K562 (cell line): Measurements from ENCODE around the gene EZH1. TPM values are rescaled to one million over a fixed set of nuclear protein-coding genes. Genes with fewer than 3 reads are reported as not detected.

ENCODE experiments used
- ATAC-seq: fragments of 200-7000 bp; cut with Tn5 transposase; 3 replicates; pipeline ENCODE4 v1.9.1; 2020; ENCODE audit warnings: moderate library complexity
- BruUV-seq: library from RNA; stranded (reverse); fragments of 400-500 nt; replicated peaks from 2 replicates; lab custom pipeline; 2021; lab: Mats Ljungman, UMichigan
- CTCF ChIA-PET: fragments of 300-600 bp; formaldehyde crosslinking; extraction: SDS; loops from one replicate; lab custom pipeline; 2021; ENCODE audit warnings: low intra/inter-chr PET ratio; lab: Yijun Ruan, JAX
- POLR2A ChIA-PET: fragments of 300-600, 350-650 bp; sonication (Branson Sonifier 250); formaldehyde crosslinking; extraction: SDS; loops from one replicate; lab custom pipeline; 2021; ENCODE audit warnings: antibody characterized with exemption, inconsistent platforms; lab: Yijun Ruan, JAX
- DNase-seq, 4 experiments: peaks; one replicate each; pipeline versions ENCODE4 v3.0.0 to v3.0.0-alpha.2; 2011 to 2018; ENCODE audit warnings: low spot score in 3 of 4, mixed read lengths in 3 of 4; ENCODE audit errors: extremely low read depth in 1 of 4
- FAIRE-seq: peaks from 2 replicates; lab custom pipeline; 2011; peaks lifted over from hg19 to GRCh38; lab: Jason Lieb, UNC
- H2AFZ ChIP-seq: 2 replicates; pipeline ENCODE4 v1.6.0; 2011; ENCODE audit warnings: low read depth, low read length, control low read depth, inconsistent platforms
- H3K27ac ChIP-seq: fragments of 200-600 bp; 3 replicates; pipeline ENCODE4 v1.8.0; 2011; ENCODE audit warnings: low read depth, mild to moderate bottlenecking, control low read depth, inconsistent platforms, low read length, moderate library complexity, mixed read lengths; ENCODE audit errors: extremely low read depth
- H3K27me3 ChIP-seq, 2 experiments: fragments of 300-600 bp in 1 of 2; 2 replicates in 1 of 2; 3 replicates in 1 of 2; pipeline versions ENCODE4 v1.6.0 to v1.8.0; 2011; ENCODE audit warnings: inconsistent platforms in 2 of 2, low read length in 2 of 2, mild to moderate bottlenecking in 1 of 2, mixed read lengths in 1 of 2, moderate library complexity in 1 of 2; ENCODE audit not compliant: control insufficient read depth in 2 of 2, insufficient read depth in 2 of 2
- H3K36me3 ChIP-seq: fragments of 300-600 bp; 3 replicates; pipeline ENCODE4 v1.8.0; 2011; ENCODE audit warnings: mild to moderate bottlenecking, low read length, inconsistent platforms; ENCODE audit not compliant: control insufficient read depth, insufficient read depth
- H3K4me1 ChIP-seq, 2 experiments: fragments of 200-600 bp in 1 of 2; replicated peaks in 1 of 2; 2 replicates in 1 of 2; 3 replicates in 1 of 2; pipeline versions ENCODE4 v1.5.1 to v1.8.0; 2011; ENCODE audit warnings: inconsistent platforms in 2 of 2, low read length in 2 of 2, mild to moderate bottlenecking in 1 of 2, mixed read lengths in 1 of 2, moderate library complexity in 1 of 2; ENCODE audit not compliant: control insufficient read depth in 2 of 2, insufficient read depth in 2 of 2
- H3K4me2 ChIP-seq: 2 replicates; pipeline ENCODE4 v1.6.1; 2011; ENCODE audit warnings: low read length, control low read depth, inconsistent platforms, mixed read lengths; ENCODE audit not compliant: insufficient read depth
- H3K4me3 ChIP-seq: fragments of 200-600 bp; sonication (generic), shearing (Covaris generic); 2 replicates; pipeline ENCODE4 v1.5.1; 2016; ENCODE audit warnings: control low read depth, inconsistent platforms
- H3K79me2 ChIP-seq: fragments of 200-600 bp; 3 replicates; pipeline ENCODE4 v1.8.0; 2011; ENCODE audit warnings: low read length, inconsistent platforms; ENCODE audit not compliant: control insufficient read depth, insufficient read depth
- H3K9ac ChIP-seq, 2 experiments: 2 replicates each; pipeline versions ENCODE4 v1.6.0 to v1.6.1; 2011; ENCODE audit warnings: low read depth in 2 of 2, low read length in 2 of 2, control low read depth in 1 of 2, inconsistent platforms in 1 of 2, mild to moderate bottlenecking in 1 of 2, mixed read lengths in 1 of 2; ENCODE audit not compliant: insufficient read depth in 1 of 2
- H3K9me1 ChIP-seq: one replicate; pipeline ENCODE4 v1.6.0; 2011; ENCODE audit warnings: inconsistent platforms, mild to moderate bottlenecking, low read length, moderate library complexity; ENCODE audit not compliant: control insufficient read depth, insufficient read depth
- H3K9me3 ChIP-seq: replicated peaks from 2 replicates; pipeline ENCODE4 v1.5.1; 2011; ENCODE audit warnings: low read depth, low read length, inconsistent platforms; ENCODE audit not compliant: control insufficient read depth, insufficient read depth
- H4K20me1 ChIP-seq: replicated peaks from 2 replicates; pipeline ENCODE4 v1.6.1; 2011; ENCODE audit warnings: low read length, inconsistent platforms, mixed read lengths; ENCODE audit not compliant: control insufficient read depth, insufficient read depth
- HNRNPUL1 ChIP-seq: fragments of 200-400 bp; formaldehyde crosslinking; IDR thresholded peaks from 2 replicates; pipeline ENCODE4 v1.6.1; 2017; ENCODE audit warnings: low read length
- POLR2G ChIP-seq: fragments of 200-400 bp; formaldehyde crosslinking; IDR thresholded peaks from 2 replicates; pipeline ENCODE4 v1.6.1; 2017; ENCODE audit warnings: low read depth, mild to moderate bottlenecking, antibody characterized with exemption, low read length, moderate library complexity
- RBM34 ChIP-seq: fragments of 200-400 bp; formaldehyde crosslinking; IDR thresholded peaks from 2 replicates; pipeline ENCODE4 v1.6.1; 2018; ENCODE audit warnings: low read length, borderline replicate concordance; ENCODE audit not compliant: insufficient read depth
- ZNF431 ChIP-seq: sonication (generic); formaldehyde crosslinking; IDR thresholded peaks from 2 replicates; pipeline ENCODE4 v1.8.0; 2022; ENCODE audit warnings: mild to moderate bottlenecking, missing genetic modification reagents
- WGBS: fragments of 100-300 bp; shearing (Covaris generic); methylation state at CpG from one replicate; pipeline ENCODE4 v1.1.6; 2016; ENCODE audit warnings: low coverage, mixed read lengths; ENCODE audit not compliant: insufficient coverage; ENCODE audit errors: missing lambda C conversion rate; 5-methylcytosine and 5-hydroxymethylcytosine counted together
- in situ Hi-C: fragments of 300-500 bp; cut with MboI; formaldehyde crosslinking; loops from 4 replicates; pipeline ENCODE4 v1.15.0; 2018; ENCODE audit warnings: inconsistent platforms, mixed read lengths
- intact Hi-C: fragments of 100-400 bp; cut with micrococcal nuclease; formaldehyde crosslinking; loops from 2 replicates; pipeline ENCODE4 v1.14.2; 2022
- polyA plus RNA-seq, 8 experiments: library from polyadenylated mRNA; depleted of rRNA in 4 of 8; stranded (reverse) in 5 of 8; unstranded in 3 of 8; fragments of >200 nt; fragmentation: Nextera tagmentation in 2 of 8; fragmentation: Illumina TruSeq in 1 of 8; extraction: Ambion mirVana in 2 of 8; extraction: Trizol in 1 of 8; gene quantifications; 2 replicates each; pipeline versions ENCODE4 v1.2.1 to v1.2.3, GENCODE V29; 2011 to 2014; ENCODE audit warnings: inconsistent platforms in 1 of 8, missing spikeins in 1 of 8
- total RNA-seq, 7 experiments: library from RNA; depleted of rRNA in 6 of 7; stranded (reverse); fragments of >200 nt in 6 of 7; fragmentation: Illumina TruSeq in 2 of 7; extraction: Trizol in 2 of 7; gene quantifications; 2 replicates each; pipeline versions ENCODE4 v1.2.1 to v1.2.3, GENCODE V29; 2011 to 2021; ENCODE audit warnings: low replicate concordance in 1 of 7
- TF ChIP-seq, protein P1 (sequence below): sonication (generic); IDR thresholded peaks from 2 replicates; pipeline ENCODE4 v1.6.1; 2016
- TF ChIP-seq, protein P2 (sequence below): fragments of 250-450 bp; sonication (Bioruptor Pico); IDR thresholded peaks from 2 replicates; pipeline ENCODE4 v1.4.0; 2020; ENCODE audit warnings: mild to moderate bottlenecking, moderate library complexity

Gene EZH1
- total and polyA plus RNA-seq, 9 of the 15 experiments (the other 6 are each of a cell fraction or from before 2014, with no cell fraction given) = 8.6 to 40.8 (median 22.9) TPM

DNA sequence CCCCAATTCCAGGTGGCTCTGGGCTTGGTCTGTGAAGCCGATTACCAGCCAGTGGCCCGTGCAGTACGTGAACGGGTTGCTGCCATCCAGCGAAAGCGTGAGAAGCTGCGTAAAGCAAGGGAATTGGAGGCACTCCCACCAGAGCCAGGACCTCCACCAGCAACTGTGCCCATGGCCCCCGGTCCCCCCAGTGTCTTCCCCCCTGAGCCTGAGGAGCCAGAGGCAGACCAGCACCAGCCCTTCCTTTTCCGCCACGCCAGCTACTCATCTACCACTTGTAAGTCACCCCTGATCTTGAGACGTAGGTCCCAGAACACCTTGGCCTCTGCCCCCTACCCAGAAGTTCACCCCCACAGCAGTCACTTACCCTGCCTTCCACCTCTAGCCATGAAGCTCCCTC lies 42.4 kb upstream of the EZH1 start:
- peaks cover 82% of the 10 kb centered on the region for H3K36me3 ChIP-seq
- H3K4me3 ChIP-seq = no peak overlapping the region
- ChIA-PET POLR2A (interaction anchor here (1.9 to 2.5 kb wide), 3 partner anchors 9 to 11 kb away, joined by 6 to 8 read pairs (median 7); partner anchors contain the start of genes CNTD1 and COA3), CTCF (no interaction called here)
- H3K79me2 ChIP-seq = peaks cover 14% of the 10 kb centered on the region
- intact Hi-C loops = no loop called here
- ATAC-seq (no peak), FAIRE-seq (no peak), DNase-seq (no peak)
- no peaks in the 10 kb centered on the region for H4K20me1 ChIP-seq
- in situ Hi-C loops = no loop called here
- no peaks in the 10 kb centered on the region for H3K27me3 ChIP-seq
- WGBS = 91% methylated on average over 9 of the region's 11 CpGs
- no peaks in the 10 kb centered on the region for H3K9me1 ChIP-seq
- TF ChIP-seq HNRNPUL1 = no peak
- TF ChIP-seq ZNF431 = no peak
- TF ChIP-seq, protein P1, sequence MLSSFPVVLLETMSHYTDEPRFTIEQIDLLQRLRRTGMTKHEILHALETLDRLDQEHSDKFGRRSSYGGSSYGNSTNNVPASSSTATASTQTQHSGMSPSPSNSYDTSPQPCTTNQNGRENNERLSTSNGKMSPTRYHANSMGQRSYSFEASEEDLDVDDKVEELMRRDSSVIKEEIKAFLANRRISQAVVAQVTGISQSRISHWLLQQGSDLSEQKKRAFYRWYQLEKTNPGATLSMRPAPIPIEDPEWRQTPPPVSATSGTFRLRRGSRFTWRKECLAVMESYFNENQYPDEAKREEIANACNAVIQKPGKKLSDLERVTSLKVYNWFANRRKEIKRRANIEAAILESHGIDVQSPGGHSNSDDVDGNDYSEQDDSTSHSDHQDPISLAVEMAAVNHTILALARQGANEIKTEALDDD = no peak
- TF ChIP-seq, protein P2, sequence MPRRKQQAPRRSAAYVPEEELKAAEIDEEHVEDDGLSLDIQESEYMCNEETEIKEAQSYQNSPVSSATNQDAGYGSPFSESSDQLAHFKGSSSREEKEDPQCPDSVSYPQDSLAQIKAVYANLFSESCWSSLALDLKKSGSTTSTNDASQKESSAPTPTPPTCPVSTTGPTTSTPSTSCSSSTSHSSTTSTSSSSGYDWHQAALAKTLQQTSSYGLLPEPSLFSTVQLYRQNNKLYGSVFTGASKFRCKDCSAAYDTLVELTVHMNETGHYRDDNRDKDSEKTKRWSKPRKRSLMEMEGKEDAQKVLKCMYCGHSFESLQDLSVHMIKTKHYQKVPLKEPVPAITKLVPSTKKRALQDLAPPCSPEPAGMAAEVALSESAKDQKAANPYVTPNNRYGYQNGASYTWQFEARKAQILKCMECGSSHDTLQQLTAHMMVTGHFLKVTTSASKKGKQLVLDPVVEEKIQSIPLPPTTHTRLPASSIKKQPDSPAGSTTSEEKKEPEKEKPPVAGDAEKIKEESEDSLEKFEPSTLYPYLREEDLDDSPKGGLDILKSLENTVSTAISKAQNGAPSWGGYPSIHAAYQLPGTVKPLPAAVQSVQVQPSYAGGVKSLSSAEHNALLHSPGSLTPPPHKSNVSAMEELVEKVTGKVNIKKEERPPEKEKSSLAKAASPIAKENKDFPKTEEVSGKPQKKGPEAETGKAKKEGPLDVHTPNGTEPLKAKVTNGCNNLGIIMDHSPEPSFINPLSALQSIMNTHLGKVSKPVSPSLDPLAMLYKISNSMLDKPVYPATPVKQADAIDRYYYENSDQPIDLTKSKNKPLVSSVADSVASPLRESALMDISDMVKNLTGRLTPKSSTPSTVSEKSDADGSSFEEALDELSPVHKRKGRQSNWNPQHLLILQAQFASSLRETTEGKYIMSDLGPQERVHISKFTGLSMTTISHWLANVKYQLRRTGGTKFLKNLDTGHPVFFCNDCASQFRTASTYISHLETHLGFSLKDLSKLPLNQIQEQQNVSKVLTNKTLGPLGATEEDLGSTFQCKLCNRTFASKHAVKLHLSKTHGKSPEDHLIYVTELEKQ (CRISPR knock-in tag) = no peak
- TF ChIP-seq POLR2G = 0 out of 2 replicates have a peak, but pooled peaks have one; percentile 30
- TF ChIP-seq RBM34 = no peak
- TF ChIP-seq, all 486 proteins: peak for 1
- Histone ChIP-seq H2AFZ (no peak overlapping the region), H3K27ac (no peak overlapping the region), H3K4me2 (no peak overlapping the region), H3K9me3 (no peaks in the 10 kb centered on the region), H3K4me1 (peaks cover 0 to 39% of the 10 kb centered on the region in 2 experiments; a peak in 3 of 5 replicates), H3K9ac (peak overlapping the region in 1 of 2 experiments; percentile 68; a peak in 2 of 4 replicates)
- no TSS peak for BruUV-seq
